Type B pancreatic cell (in vitro differentiated cells): Measurements from ENCODE around the gene FGF4. TPM values are rescaled to one million over a fixed set of nuclear protein-coding genes. Genes with fewer than 3 reads are reported as not detected.
"Not testable (repeated sequence)": the region's sequence is repeated elsewhere in the genome, so short reads cannot be mapped to it uniquely, and the experiment has no call there.

Experiments
- DNase-seq: peaks from one replicate; pipeline ENCODE4 v3.0.0; 2021; ENCODE audit warnings: mixed read lengths; ENCODE audit not compliant: unreplicated experiment; ENCODE audit errors: extremely low spot score
- H3K27ac Mint-ChIP-seq: 2 replicates; pipeline ENCODE4 v1.8.0; 2021; ENCODE audit warnings: mild to moderate bottlenecking, mixed read lengths
- H3K27me3 Mint-ChIP-seq: 2 replicates; pipeline ENCODE4 v1.8.0; 2021; ENCODE audit warnings: mixed read lengths
- H3K36me3 Mint-ChIP-seq: 2 replicates; pipeline ENCODE4 v1.8.0; 2021; ENCODE audit warnings: mixed read lengths
- H3K4me1 Mint-ChIP-seq: one replicate; pipeline ENCODE4 v1.8.0; 2021; ENCODE audit warnings: mixed read lengths; ENCODE audit not compliant: unreplicated experiment
- H3K4me3 Mint-ChIP-seq: 2 replicates; pipeline ENCODE4 v1.8.0; 2021; ENCODE audit warnings: mild to moderate bottlenecking, mixed read lengths
- H3K9me3 Mint-ChIP-seq: 2 replicates; pipeline ENCODE4 v1.8.0; 2021; ENCODE audit warnings: mixed read lengths
- total RNA-seq: library from RNA; stranded (reverse); gene quantifications from 2 replicates; pipeline ENCODE4 v1.2.1, GENCODE V29; 2021; ENCODE audit warnings: low replicate concordance
- TF ChIP-seq, protein P1 (sequence below): fragments of 200-600 bp; sonication (generic); conservative IDR thresholded peaks from 2 replicates; pipeline ENCODE4 v1.5.0; 2021; ENCODE audit warnings: antibody characterized with exemption, mild to moderate bottlenecking

FGF4 gene
- total RNA-seq, 1 donor from 2014 or later: 0.22 TPM

DNA sequence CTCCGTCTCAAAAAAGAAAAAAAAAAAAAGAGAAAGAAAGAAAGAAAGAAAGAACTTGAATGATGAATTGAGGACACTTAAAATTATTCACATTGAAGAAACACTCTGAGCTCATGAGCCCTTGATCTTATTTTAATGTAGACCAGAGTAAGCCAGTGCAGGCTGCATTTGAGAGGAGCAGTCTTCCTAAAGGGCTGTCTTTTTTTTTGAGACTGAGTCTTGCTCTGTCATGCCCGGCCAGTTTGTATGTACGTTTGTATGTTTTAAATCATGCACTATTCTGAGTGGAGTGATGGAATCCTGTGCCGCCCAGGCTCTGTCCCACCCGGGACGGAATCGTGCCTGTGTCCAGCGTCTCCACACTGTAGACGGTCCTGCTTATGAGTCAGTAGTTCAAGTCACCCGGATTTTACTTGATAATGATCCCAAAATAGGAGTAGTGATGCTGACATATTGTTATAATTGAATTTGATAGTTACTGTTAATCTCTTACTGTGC, 9.6 kb downstream of the FGF4 start:
- H3K4me3 Mint-ChIP-seq: no peak overlapping the region
- H3K27me3 Mint-ChIP-seq: peaks cover 49% of the 10 kb centered on the region
- peaks cover 4% of the 10 kb centered on the region for H3K9me3 Mint-ChIP-seq

DNA sequence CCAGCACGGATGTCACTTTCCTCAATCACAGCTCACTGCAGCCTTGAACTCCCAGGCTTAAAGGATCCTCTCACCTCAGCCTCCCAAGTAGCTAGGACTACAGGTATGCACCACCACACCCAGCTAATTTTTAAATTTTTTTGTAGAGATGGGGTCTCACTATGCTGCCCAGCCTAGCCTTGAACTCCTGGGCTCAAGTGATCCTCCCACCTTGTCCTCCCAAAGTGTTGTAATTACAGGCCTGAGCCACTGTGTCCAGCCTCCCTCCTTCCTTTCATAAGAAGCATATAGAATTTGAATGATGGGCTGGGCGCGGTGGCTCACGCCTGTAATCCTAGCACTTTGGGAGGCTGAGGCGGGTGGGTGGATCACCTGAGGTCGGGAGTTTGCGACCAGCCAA, 10.2 kb downstream of the FGF4 start:
- H3K4me1 Mint-ChIP-seq, H3K27ac Mint-ChIP-seq, H3K9me3 Mint-ChIP-seq, H3K4me3 Mint-ChIP-seq, H3K36me3 Mint-ChIP-seq, DNase-seq: not testable (repeated sequence)
- H3K27me3 Mint-ChIP-seq: peaks cover 44% of the 10 kb centered on the region

More for the DNA sequence above, 9.6 kb downstream of the FGF4 start:
- TF ChIP-seq, protein P1, sequence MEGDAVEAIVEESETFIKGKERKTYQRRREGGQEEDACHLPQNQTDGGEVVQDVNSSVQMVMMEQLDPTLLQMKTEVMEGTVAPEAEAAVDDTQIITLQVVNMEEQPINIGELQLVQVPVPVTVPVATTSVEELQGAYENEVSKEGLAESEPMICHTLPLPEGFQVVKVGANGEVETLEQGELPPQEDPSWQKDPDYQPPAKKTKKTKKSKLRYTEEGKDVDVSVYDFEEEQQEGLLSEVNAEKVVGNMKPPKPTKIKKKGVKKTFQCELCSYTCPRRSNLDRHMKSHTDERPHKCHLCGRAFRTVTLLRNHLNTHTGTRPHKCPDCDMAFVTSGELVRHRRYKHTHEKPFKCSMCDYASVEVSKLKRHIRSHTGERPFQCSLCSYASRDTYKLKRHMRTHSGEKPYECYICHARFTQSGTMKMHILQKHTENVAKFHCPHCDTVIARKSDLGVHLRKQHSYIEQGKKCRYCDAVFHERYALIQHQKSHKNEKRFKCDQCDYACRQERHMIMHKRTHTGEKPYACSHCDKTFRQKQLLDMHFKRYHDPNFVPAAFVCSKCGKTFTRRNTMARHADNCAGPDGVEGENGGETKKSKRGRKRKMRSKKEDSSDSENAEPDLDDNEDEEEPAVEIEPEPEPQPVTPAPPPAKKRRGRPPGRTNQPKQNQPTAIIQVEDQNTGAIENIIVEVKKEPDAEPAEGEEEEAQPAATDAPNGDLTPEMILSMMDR: no peak
- DNase-seq: no peak
- no peak overlapping the region for H3K27ac Mint-ChIP-seq
- H3K4me1 Mint-ChIP-seq: no peaks in the 10 kb centered on the region
- no peaks in the 10 kb centered on the region for H3K36me3 Mint-ChIP-seq

DNA sequence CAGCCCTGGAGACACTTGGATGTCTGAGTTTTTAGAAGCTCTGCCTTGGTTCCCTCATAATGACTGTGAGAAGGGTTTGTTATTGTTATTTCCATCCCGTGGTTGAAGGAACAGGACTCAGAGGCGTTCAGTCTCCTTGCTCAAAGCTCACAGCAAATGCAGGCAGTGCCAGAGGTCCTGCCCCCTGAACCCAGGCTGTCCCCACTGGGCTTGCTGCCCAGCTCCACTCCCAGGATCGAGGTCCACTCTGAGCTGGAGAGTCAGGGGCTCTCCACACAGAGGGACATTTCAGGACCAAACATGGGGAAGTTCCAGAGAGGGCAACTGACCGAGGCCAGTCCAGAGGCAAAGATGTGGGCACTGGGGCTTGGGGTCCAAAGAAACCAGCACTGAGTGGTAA, 14.8 kb downstream of the FGF4 start:
- Mint-ChIP-seq H3K4me3 (no peak overlapping the region), H3K9me3 (peaks cover 11% of the 10 kb centered on the region), H3K27me3 (peaks cover 24% of the 10 kb centered on the region), H3K36me3 (no peaks in the 10 kb centered on the region), H3K27ac (no peak overlapping the region), H3K4me1 (no peaks in the 10 kb centered on the region)
- DNase-seq: no peak
- TF ChIP-seq, protein P1: no peak

DNA sequence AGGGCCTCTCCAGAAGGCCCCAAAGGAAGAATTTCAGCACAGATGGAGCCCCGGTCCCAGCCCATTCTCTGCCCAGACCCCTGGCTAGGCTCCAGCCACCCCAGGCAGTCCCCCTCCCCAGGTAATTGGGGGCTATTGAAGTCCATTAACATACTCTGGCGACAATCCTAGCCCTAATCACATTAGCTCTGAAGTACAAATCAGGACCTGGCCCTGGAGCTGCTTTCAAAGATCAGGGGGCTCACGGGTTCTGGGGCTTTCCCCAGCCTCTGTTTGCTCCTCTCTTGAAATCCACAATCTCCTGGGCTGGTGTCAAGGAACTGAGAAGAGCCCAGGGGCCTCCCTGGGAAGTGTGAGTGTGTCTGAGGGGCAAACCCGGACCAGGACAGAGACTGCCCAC, 22.3 kb downstream of the FGF4 start:
- Mint-ChIP-seq H3K9me3 (peaks cover 11% of the 10 kb centered on the region), H3K27me3 (peaks cover 14% of the 10 kb centered on the region), H3K27ac (no peak overlapping the region), H3K36me3 (no peaks in the 10 kb centered on the region), H3K4me3 (no peak overlapping the region), H3K4me1 (peaks cover 5% of the 10 kb centered on the region)
- DNase-seq: no peak
- TF ChIP-seq, protein P1: no peak

DNA sequence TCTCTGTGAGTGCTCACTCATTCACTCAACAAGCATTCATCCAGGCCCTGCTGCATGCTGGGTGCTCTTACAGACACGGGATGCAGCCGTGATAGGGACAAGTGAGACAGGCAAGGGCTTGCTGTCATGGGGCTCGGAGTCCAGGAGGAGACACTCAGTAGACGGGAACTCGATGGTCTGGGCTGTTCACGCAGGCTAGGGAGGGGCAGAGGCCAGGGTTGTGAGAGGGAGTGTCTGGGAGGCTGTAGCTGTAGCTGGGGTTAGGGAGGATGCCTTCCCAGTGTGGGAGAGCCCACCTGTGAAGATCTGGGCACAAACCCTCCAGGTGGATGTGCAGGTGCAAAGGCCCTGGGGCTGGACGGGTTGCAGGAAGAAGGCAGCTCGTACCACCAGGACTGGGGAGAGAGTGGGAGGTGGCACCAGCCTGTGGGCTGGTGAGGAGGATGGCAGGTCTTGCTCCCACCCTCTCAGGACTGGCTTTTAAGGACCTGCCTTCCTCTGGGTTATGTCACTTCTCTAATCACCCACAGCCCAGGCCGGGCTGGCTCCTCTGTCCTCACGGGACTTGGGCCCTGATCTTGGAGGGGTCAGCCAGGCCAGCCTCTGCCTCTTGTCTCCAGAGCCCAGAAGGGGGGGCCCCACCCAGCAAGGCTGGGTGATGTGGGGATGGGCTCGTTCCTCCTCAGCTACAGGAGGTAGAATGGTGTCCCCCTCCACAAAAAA, 24.1 kb downstream of the FGF4 start:
- DNase-seq: no peak
- Mint-ChIP-seq H3K36me3 (no peaks in the 10 kb centered on the region), H3K4me3 (no peak overlapping the region), H3K4me1 (peaks cover 5% of the 10 kb centered on the region), H3K27me3 (peaks cover 8% of the 10 kb centered on the region), H3K9me3 (peaks cover 2% of the 10 kb centered on the region), H3K27ac (no peak overlapping the region)
- TF ChIP-seq, protein P1: no peak

DNA sequence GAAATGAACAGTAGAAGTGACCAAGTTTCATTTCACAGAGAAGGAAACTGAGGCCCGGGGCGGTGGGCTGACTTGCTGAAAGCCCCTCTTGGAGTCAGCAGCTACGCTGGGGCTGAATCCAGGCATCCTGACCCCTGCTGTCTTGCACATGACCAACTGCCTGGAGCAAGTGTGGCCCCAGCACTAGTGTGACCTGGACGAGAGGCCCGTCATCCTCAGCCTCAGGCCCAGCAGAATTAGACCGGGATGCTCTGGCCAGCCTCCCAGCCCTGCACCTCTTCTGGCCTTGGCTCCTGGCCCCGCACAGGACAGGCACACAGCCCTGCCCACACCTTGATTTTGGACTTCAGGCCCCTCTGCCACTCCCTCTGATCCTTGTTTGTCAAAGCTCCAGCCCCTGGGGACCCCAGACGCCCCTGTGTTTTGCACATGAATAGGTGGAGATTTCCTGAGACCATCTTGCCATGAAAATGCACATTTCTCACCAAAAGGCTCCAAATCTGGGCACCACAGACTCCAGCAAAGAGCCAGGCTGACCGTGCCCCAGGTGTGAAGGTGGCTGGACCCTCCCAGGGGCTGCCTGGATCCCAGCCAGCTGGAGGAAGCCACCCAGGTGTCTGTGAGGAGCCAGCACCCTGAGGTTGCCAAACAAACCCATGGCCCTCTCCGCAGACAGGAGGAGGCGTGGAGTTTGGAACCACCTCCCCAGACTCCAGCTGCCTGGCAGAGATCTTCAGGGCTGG, 24.9 kb downstream of the FGF4 start:
- Mint-ChIP-seq H3K9me3 (no peaks in the 10 kb centered on the region), H3K36me3 (no peaks in the 10 kb centered on the region), H3K27ac (no peak overlapping the region), H3K27me3 (peaks cover 7% of the 10 kb centered on the region), H3K4me3 (no peak overlapping the region), H3K4me1 (peaks cover 5% of the 10 kb centered on the region)
- no peak for DNase-seq
- TF ChIP-seq, protein P1: no peak
